Activated CD8-positive, alpha-beta memory T cell treated with anti-CD3 and anti-CD28 coated beads, Interleukin-2, amount 10 ng/mL, durations not matched to agents 7 days and 5 days (primary cell): Measurements from ENCODE around the gene DLG1. TPM values are rescaled to one million over a fixed set of nuclear protein-coding genes. Genes with fewer than 3 reads are reported as not detected.

Experiments used
- ATAC-seq: fragments of 150-1000 bp; cut with Tn5 transposase; one replicate; pipeline ENCODE4 v1.10.0; 2021; ENCODE audit warnings: moderate library complexity
- CTCF ChIA-PET: fragments of 350-600 bp; sonication (Branson Sonifier 250); formaldehyde crosslinking; loops from one replicate; lab custom pipeline; 2021; ENCODE audit warnings: antibody characterized with exemption; lab: Charles Lee
- DNase-seq: peaks from one replicate; pipeline ENCODE4 v3.0.0-alpha.2; 2020
- H3K27ac Mint-ChIP-seq: one replicate; pipeline ENCODE4 v1.8.0; 2021; ENCODE audit warnings: mild to moderate bottlenecking, mixed read lengths
- H3K27me3 Mint-ChIP-seq: one replicate; pipeline ENCODE4 v1.8.0; 2021; ENCODE audit warnings: mixed read lengths
- H3K36me3 Mint-ChIP-seq: one replicate; pipeline ENCODE4 v1.8.0; 2021; ENCODE audit warnings: mild to moderate bottlenecking, mixed read lengths
- H3K4me1 Mint-ChIP-seq: one replicate; pipeline ENCODE4 v1.8.0; 2021; ENCODE audit warnings: mixed read lengths
- H3K4me3 Mint-ChIP-seq: one replicate; pipeline ENCODE4 v1.8.0; 2021; ENCODE audit warnings: mild to moderate bottlenecking, moderate library complexity, mixed read lengths
- H3K9me3 Mint-ChIP-seq: one replicate; pipeline ENCODE4 v1.8.0; 2022; ENCODE audit warnings: low read depth, mixed read lengths
- total RNA-seq, 2 experiments: library from RNA; stranded (reverse); gene quantifications; one replicate each; pipeline ENCODE4 v1.2.3, GENCODE V29; 2021

Gene DLG1
- total RNA-seq, 2 experiments from 2014 or later: 62.0 to 80.3 TPM

- DNase-seq: no peak
- Mint-ChIP-seq H3K4me1 (peaks cover 4% of the 10 kb centered on the region), H3K9me3 (no peaks in the 10 kb centered on the region), H3K36me3 (peaks cover 8% of the 10 kb centered on the region), H3K27me3 (no peaks in the 10 kb centered on the region), H3K27ac (no peak overlapping the region), H3K4me3 (no peak overlapping the region)
- CTCF ChIA-PET: interaction anchor here (0.6 to 3.8 kb wide), 2 partner anchors 10 to 187 kb away, joined by 3 to 22 read pairs; no protein-coding TSS in a partner anchor
- ATAC-seq: no peak
Measured at GRCh38 chr3:197266331-197266730, 32.1 kb downstream of the DLG1 start.

GRCh38 chr3:197262709-197263108 lies 35.7 kb downstream of the DLG1 start:
- no peaks in the 10 kb centered on the region for H3K4me1 Mint-ChIP-seq
- DNase-seq (no peak), ATAC-seq (no peak)
- peaks cover 8% of the 10 kb centered on the region for H3K36me3 Mint-ChIP-seq
- CTCF ChIA-PET: interaction anchor here (1.3 to 2.0 kb wide), 3 partner anchors 11 to 247 kb away, joined by 3 to 7 read pairs (median 4); no protein-coding TSS in a partner anchor
- no peaks in the 10 kb centered on the region for H3K9me3 Mint-ChIP-seq
- H3K27me3 Mint-ChIP-seq: no peaks in the 10 kb centered on the region
- no peak overlapping the region for H3K4me3 Mint-ChIP-seq
- H3K27ac Mint-ChIP-seq: no peak overlapping the region

- H3K36me3 Mint-ChIP-seq: peaks cover 7% of the 10 kb centered on the region
- no peaks in the 10 kb centered on the region for H3K9me3 Mint-ChIP-seq
- no peak for DNase-seq
- H3K4me3 Mint-ChIP-seq: no peak overlapping the region
- H3K4me1 Mint-ChIP-seq: no peaks in the 10 kb centered on the region
- ATAC-seq: no peak
- CTCF ChIA-PET: interaction anchor here (2.0 kb wide), 1 partner anchor 193 kb away, joined by 7 read pairs; no protein-coding TSS in a partner anchor
- no peaks in the 10 kb centered on the region for H3K27me3 Mint-ChIP-seq
- H3K27ac Mint-ChIP-seq: no peak overlapping the region
Measured at GRCh38 chr3:197261164-197261509, 37.3 kb downstream of the DLG1 start.

GRCh38 chr3:197260491-197261163 lies 37.8 kb downstream of the DLG1 start:
- Mint-ChIP-seq H3K9me3 (no peaks in the 10 kb centered on the region), H3K4me1 (no peaks in the 10 kb centered on the region), H3K36me3 (peaks cover 6% of the 10 kb centered on the region), H3K27me3 (no peaks in the 10 kb centered on the region), H3K27ac (no peak overlapping the region), H3K4me3 (no peak overlapping the region)
- no peak for ATAC-seq
- CTCF ChIA-PET: interaction anchor here (1.1 kb wide), 1 partner anchor 33 kb away, joined by 3 read pairs; no protein-coding TSS in a partner anchor
- DNase-seq: no peak

GRCh38 chr3:197259096-197259495 lies 39.3 kb downstream of the DLG1 start:
- H3K27me3 Mint-ChIP-seq: no peaks in the 10 kb centered on the region
- no peak for ATAC-seq
- no peak overlapping the region for H3K27ac Mint-ChIP-seq
- DNase-seq: no peak
- CTCF ChIA-PET: interaction anchor here (4.1 kb wide), 1 partner anchor 197 kb away, joined by 56 read pairs; no protein-coding TSS in a partner anchor
- H3K4me1 Mint-ChIP-seq: peaks cover 5% of the 10 kb centered on the region
- H3K4me3 Mint-ChIP-seq: no peak overlapping the region
- peaks cover 4% of the 10 kb centered on the region for H3K36me3 Mint-ChIP-seq
- no peaks in the 10 kb centered on the region for H3K9me3 Mint-ChIP-seq

GRCh38 chr3:197258168-197258755 lies 40.1 kb downstream of the DLG1 start:
- ATAC-seq (no peak), DNase-seq (no peak)
- CTCF ChIA-PET: interaction anchor here (0.7 to 4.1 kb wide), 7 partner anchors 9 to 252 kb away, joined by 3 to 56 read pairs (median 6); no protein-coding TSS in a partner anchor
- Mint-ChIP-seq H3K9me3 (no peaks in the 10 kb centered on the region), H3K27ac (no peak overlapping the region), H3K27me3 (no peaks in the 10 kb centered on the region), H3K36me3 (peaks cover 4% of the 10 kb centered on the region), H3K4me3 (no peak overlapping the region), H3K4me1 (peaks cover 13% of the 10 kb centered on the region)

- CTCF ChIA-PET: interaction anchor here (0.7 to 4.1 kb wide), 22 partner anchors 10 to 265 kb away, joined by 3 to 56 read pairs (median 4); partner anchors contain the start of gene DLG1
- peaks cover 2% of the 10 kb centered on the region for H3K36me3 Mint-ChIP-seq
- no peak overlapping the region for H3K4me3 Mint-ChIP-seq
- ATAC-seq (no peak), DNase-seq (no peak)
- peaks cover 16% of the 10 kb centered on the region for H3K4me1 Mint-ChIP-seq
- H3K27ac Mint-ChIP-seq: no peak overlapping the region
- no peaks in the 10 kb centered on the region for H3K27me3 Mint-ChIP-seq
- no peaks in the 10 kb centered on the region for H3K9me3 Mint-ChIP-seq
Measured at GRCh38 chr3:197257711-197258110, 40.7 kb downstream of the DLG1 start.

GRCh38 chr3:197256836-197257444 lies 41.5 kb downstream of the DLG1 start:
- H3K27ac Mint-ChIP-seq: no peak overlapping the region
- CTCF ChIA-PET: interaction anchor here (0.7 to 4.1 kb wide), 30 partner anchors 10 to 456 kb away, joined by 3 to 56 read pairs (median 4); partner anchors contain the start of gene DLG1
- peak; percentile 42 for DNase-seq
- ATAC-seq: no peak
- no peaks in the 10 kb centered on the region for H3K27me3 Mint-ChIP-seq
- peaks cover 16% of the 10 kb centered on the region for H3K4me1 Mint-ChIP-seq
- no peaks in the 10 kb centered on the region for H3K9me3 Mint-ChIP-seq
- no peak overlapping the region for H3K4me3 Mint-ChIP-seq
- peaks cover 5% of the 10 kb centered on the region for H3K36me3 Mint-ChIP-seq

GRCh38 chr3:197256104-197256503 lies 42.3 kb downstream of the DLG1 start:
- DNase-seq (no peak), ATAC-seq (no peak)
- no peaks in the 10 kb centered on the region for H3K27me3 Mint-ChIP-seq
- no peak overlapping the region for H3K4me3 Mint-ChIP-seq
- CTCF ChIA-PET: interaction anchor here (0.7 to 4.1 kb wide), 20 partner anchors 10 to 457 kb away, joined by 3 to 56 read pairs (median 4); partner anchors contain the start of gene DLG1
- H3K4me1 Mint-ChIP-seq: peaks cover 21% of the 10 kb centered on the region
- no peaks in the 10 kb centered on the region for H3K9me3 Mint-ChIP-seq
- no peak overlapping the region for H3K27ac Mint-ChIP-seq
- peaks cover 13% of the 10 kb centered on the region for H3K36me3 Mint-ChIP-seq

- no peak overlapping the region for H3K27ac Mint-ChIP-seq
- no peak for ATAC-seq
- DNase-seq: no peak
- H3K4me3 Mint-ChIP-seq: no peak overlapping the region
- H3K9me3 Mint-ChIP-seq: peaks cover 12% of the 10 kb centered on the region
- peaks cover 31% of the 10 kb centered on the region for H3K36me3 Mint-ChIP-seq
- peaks cover 21% of the 10 kb centered on the region for H3K4me1 Mint-ChIP-seq
- H3K27me3 Mint-ChIP-seq: no peaks in the 10 kb centered on the region
- CTCF ChIA-PET: no interaction called here
Measured at GRCh38 chr3:197253238-197253947, 45.0 kb downstream of the DLG1 start.

GRCh38 chr3:197249542-197249941 lies 48.9 kb downstream of the DLG1 start:
- peaks cover 19% of the 10 kb centered on the region for H3K4me1 Mint-ChIP-seq
- ATAC-seq (no peak), DNase-seq (no peak)
- CTCF ChIA-PET: interaction anchor here (1.3 kb wide), 1 partner anchor 260 kb away, joined by 3 read pairs; no protein-coding TSS in a partner anchor
- H3K36me3 Mint-ChIP-seq: peaks cover 65% of the 10 kb centered on the region
- H3K4me3 Mint-ChIP-seq: no peak overlapping the region
- H3K27me3 Mint-ChIP-seq: no peaks in the 10 kb centered on the region
- peaks cover 22% of the 10 kb centered on the region for H3K9me3 Mint-ChIP-seq
- H3K27ac Mint-ChIP-seq: no peak overlapping the region

GRCh38 chr3:197248341-197248740 lies 50.1 kb downstream of the DLG1 start:
- Mint-ChIP-seq H3K27ac (no peak overlapping the region), H3K27me3 (no peaks in the 10 kb centered on the region), H3K4me1 (peaks cover 9% of the 10 kb centered on the region), H3K36me3 (peaks cover 74% of the 10 kb centered on the region), H3K4me3 (no peak overlapping the region), H3K9me3 (peaks cover 31% of the 10 kb centered on the region)
- CTCF ChIA-PET: interaction anchor here (1.3 kb wide), 1 partner anchor 261 kb away, joined by 3 read pairs; no protein-coding TSS in a partner anchor
- ATAC-seq (no peak), DNase-seq (no peak)

GRCh38 chr3:197244751-197245150 lies 53.7 kb downstream of the DLG1 start:
- Mint-ChIP-seq H3K27ac (no peak overlapping the region), H3K4me3 (no peak overlapping the region), H3K9me3 (peaks cover 42% of the 10 kb centered on the region), H3K4me1 (peaks cover 5% of the 10 kb centered on the region), H3K36me3 (peaks cover 88% of the 10 kb centered on the region), H3K27me3 (no peaks in the 10 kb centered on the region)
- DNase-seq (no peak), ATAC-seq (no peak)
- CTCF ChIA-PET: interaction anchor here (1.5 to 2.1 kb wide), 2 partner anchors 12 to 21 kb away, joined by 3 to 4 read pairs; no protein-coding TSS in a partner anchor
